K562 (cell line): Measurements from ENCODE around the gene KCNJ10. TPM values are rescaled to one million over a fixed set of nuclear protein-coding genes. Genes with fewer than 3 reads are reported as not detected.

Experiments
- ARID1B ChIP-seq: fragments of 450-650 bp; IDR thresholded peaks from 2 replicates; pipeline ENCODE4 v1.6.1; 2016; ENCODE audit warnings: antibody characterized with exemption, mild to moderate bottlenecking, inconsistent platforms
- BRF1 ChIP-seq: IDR thresholded peaks from 3 replicates; pipeline ENCODE4 v1.6.1; 2011; ENCODE audit warnings: borderline replicate concordance, mild to moderate bottlenecking; ENCODE audit not compliant: insufficient read length; ENCODE audit errors: extremely low read depth
- EHMT2 ChIP-seq: fragments of 450-650 bp; IDR thresholded peaks from 2 replicates; pipeline ENCODE4 v1.6.1; 2018; ENCODE audit warnings: antibody characterized with exemption
- HDAC2 ChIP-seq: fragments of 450-650 bp; IDR thresholded peaks from 2 replicates; pipeline ENCODE4 v1.6.1; 2016; ENCODE audit warnings: mild to moderate bottlenecking
- HMGN3 ChIP-seq: IDR thresholded peaks from 2 replicates; pipeline ENCODE4 v1.6.1; 2011; ENCODE audit warnings: borderline replicate concordance, low read depth, mild to moderate bottlenecking, mixed read lengths, low read length; ENCODE audit not compliant: insufficient read length; ENCODE audit errors: extremely low read depth
- ILK ChIP-seq: fragments of 450-650 bp; IDR thresholded peaks from 2 replicates; pipeline ENCODE4 v1.6.1; 2016; ENCODE audit warnings: missing genetic modification characterization, low read depth, mild to moderate bottlenecking, missing compliant biosample characterization, moderate library complexity, borderline replicate concordance
- MCM7 ChIP-seq, 2 experiments: fragments of 450-650 bp; IDR thresholded peaks; 2 replicates each; pipeline ENCODE4 v1.6.1; 2016 to 2018
- MED1 ChIP-seq: sonication (generic); formaldehyde crosslinking; IDR thresholded peaks from 2 replicates; pipeline ENCODE4 v1.8.1; 2023; ENCODE audit warnings: missing genetic modification reagents, borderline replicate concordance
- NCOA4 ChIP-seq: fragments of 450-650 bp; IDR thresholded peaks from 2 replicates; pipeline ENCODE4 v1.6.1; 2018; ENCODE audit warnings: mild to moderate bottlenecking; ENCODE audit not compliant: partially characterized antibody
- NFIX ChIP-seq: fragments of 250-450 bp; sonication (Bioruptor Pico); IDR thresholded peaks from 2 replicates; pipeline ENCODE4 v1.4.0; 2020; ENCODE audit warnings: low read depth, mild to moderate bottlenecking, moderate library complexity
- NFYB ChIP-seq: IDR thresholded peaks from 2 replicates; pipeline ENCODE4 v1.6.1; 2011; ENCODE audit warnings: mild to moderate bottlenecking, moderate library complexity; ENCODE audit not compliant: insufficient read length; ENCODE audit errors: extremely low read depth
- REST ChIP-seq, 2 experiments: fragments of 450-650 bp; formaldehyde crosslinking in 1 of 2; IDR thresholded peaks; 2 replicates each; pipeline versions ENCODE4 v1.4.0 to v1.6.1; 2014 to 2020; ENCODE audit warnings: mild to moderate bottlenecking in 2 of 2, borderline replicate concordance in 1 of 2, low read depth in 1 of 2
- RNF219 ChIP-seq: fragments of 250-450 bp; sonication (Bioruptor Pico); IDR thresholded peaks from 2 replicates; pipeline ENCODE4 v1.5.0; 2022; ENCODE audit warnings: mild to moderate bottlenecking
- SOX6 ChIP-seq: fragments of 450-650 bp; IDR thresholded peaks from 2 replicates; pipeline ENCODE4 v1.6.1; 2014; ENCODE audit warnings: mild to moderate bottlenecking
- ZNF511 ChIP-seq: sonication (generic); formaldehyde crosslinking; IDR thresholded peaks from 2 replicates; pipeline ENCODE4 v1.8.0; 2022; ENCODE audit warnings: mild to moderate bottlenecking, missing genetic modification reagents
- ZNF707 ChIP-seq: fragments of 250-450 bp; sonication (Bioruptor Pico); conservative IDR thresholded peaks from 2 replicates; pipeline ENCODE4 v1.8.0; 2022; ENCODE audit warnings: inconsistent platforms, mild to moderate bottlenecking, moderate library complexity
- ZNF778 ChIP-seq: fragments of 450-650 bp; formaldehyde crosslinking; IDR thresholded peaks from 2 replicates; pipeline ENCODE4 v1.4.0; 2020; ENCODE audit warnings: mild to moderate bottlenecking, moderate library complexity
- polyA plus RNA-seq, 8 experiments: library from polyadenylated mRNA; depleted of rRNA in 4 of 8; stranded (reverse) in 5 of 8; unstranded in 3 of 8; fragments of >200 nt; fragmentation: Nextera tagmentation in 2 of 8; fragmentation: Illumina TruSeq in 1 of 8; extraction: Ambion mirVana in 2 of 8; extraction: Trizol in 1 of 8; gene quantifications; 2 replicates each; pipeline versions ENCODE4 v1.2.1 to v1.2.3, GENCODE V29; 2011 to 2014; ENCODE audit warnings: inconsistent platforms in 1 of 8, missing spikeins in 1 of 8
- total RNA-seq, 7 experiments: library from RNA; depleted of rRNA in 6 of 7; stranded (reverse); fragments of >200 nt in 6 of 7; fragmentation: Illumina TruSeq in 2 of 7; extraction: Trizol in 2 of 7; gene quantifications; 2 replicates each; pipeline versions ENCODE4 v1.2.1 to v1.2.3, GENCODE V29; 2011 to 2021; ENCODE audit warnings: low replicate concordance in 1 of 7

KCNJ10 gene
- total and polyA plus RNA-seq, 9 of the 15 experiments (the other 6 are each of a cell fraction or from before 2014, with no cell fraction given) = 0.06 to 0.11 TPM; not detected in 7

GRCh38 chr1:160031365-160032164, 38.4 kb downstream of the KCNJ10 start, which contains the start of gene PIGM (continued):
- TF ChIP-seq ZNF707 (CRISPR knock-in tag) = no peak
- peak; percentile 15 for TF ChIP-seq HMGN3
- no peak for TF ChIP-seq NCOA4
- no peak for TF ChIP-seq NFYB
- TF ChIP-seq ILK = no peak
- 0 out of 2 replicates have a peak, but pooled peaks have one; percentile 24 for TF ChIP-seq HDAC2
- TF ChIP-seq ZNF511 (CRISPR knock-in tag) = no peak
- no peak for TF ChIP-seq EHMT2
- TF ChIP-seq NFIX (CRISPR knock-in tag) = no peak
- no peak for TF ChIP-seq RNF219 (CRISPR knock-in tag)
- no peak for TF ChIP-seq MCM7 (IDR thresholded peaks at IDR 0.05)
- TF ChIP-seq MED1 = no peak
- no peak for TF ChIP-seq REST (IDR thresholded peaks at IDR 0.05; ENCODE audit: borderline replicate concordance)
- TF ChIP-seq REST (CRISPR knock-in tag; IDR thresholded peaks at IDR 0.05; ENCODE audit: low read depth) = no peak
- peak; percentile 25; the same call in 1 of the 2 replicates for TF ChIP-seq ARID1B
- TF ChIP-seq BRF1 = no peak
- TF ChIP-seq SOX6 = peak; percentile 26; the same call in 1 of the 2 replicates
- TF ChIP-seq ZNF778 (CRISPR knock-in tag) = no peak
